Measurements from ENCODE around the gene PRLH.

GRCh38 chr2:237536617-237537016 lies 29.8 kb upstream of the PRLH start:
- TF ChIP-seq YY1 (IDR thresholded peaks at IDR 0.05; ENCODE audit: insufficient read depth, insufficient read length) (no peak), ZNF274 (IDR thresholded peaks at IDR 0.05; ENCODE audit: low read depth, low read length) (no peak), SUZ12 (IDR thresholded peaks at IDR 0.05; ENCODE audit: extremely low read depth, insufficient read depth, insufficient read length) (no peak)

Measured in NT2/D1 (cell line).